GM23338 (cell line): ENCODE measurements around the gene ATAD1. TPM values are rescaled to one million over a fixed set of nuclear protein-coding genes. Genes with fewer than 3 reads are reported as not detected.

Experiments
- ATAC-seq: fragments of 200-7000 bp; cut with Tn5 transposase; 3 replicates; pipeline ENCODE4 v1.9.1; 2020
- DNase-seq: peaks from one replicate; pipeline ENCODE4 v3.0.0-alpha.2; 2015; ENCODE audit warnings: low spot score
- H2AFZ ChIP-seq: fragments of 200-600 bp; sonication (generic); 2 replicates; pipeline ENCODE4 v1.8.0; 2016; ENCODE audit warnings: antibody characterized with exemption, mild to moderate bottlenecking, moderate library complexity
- H3F3A ChIP-seq: fragments of 200-600 bp; sonication (generic); replicated peaks from 2 replicates; pipeline ENCODE4 v1.8.0; 2017; ENCODE audit warnings: antibody characterized with exemption, mixed run types, low read depth
- H3K27ac ChIP-seq: fragments of 200-600 bp; sonication (generic); 2 replicates; pipeline ENCODE4 v1.6.1; 2016; ENCODE audit warnings: low read depth
- H3K27me3 ChIP-seq: fragments of 200-600 bp; sonication (generic); 2 replicates; pipeline ENCODE4 v1.8.0; 2016; ENCODE audit warnings: mild to moderate bottlenecking, mixed run types, moderate library complexity; ENCODE audit not compliant: insufficient read depth
- H3K36me3 ChIP-seq: fragments of 200-600 bp; sonication (generic); 2 replicates; pipeline ENCODE4 v1.8.0; 2016; ENCODE audit warnings: mild to moderate bottlenecking; ENCODE audit not compliant: insufficient read depth
- H3K4me1 ChIP-seq: fragments of 200-600 bp; sonication (generic); 2 replicates; pipeline ENCODE4 v1.8.0; 2016; ENCODE audit warnings: mild to moderate bottlenecking, moderate library complexity; ENCODE audit not compliant: insufficient read depth
- H3K4me2 ChIP-seq: fragments of 200-600 bp; sonication (generic); 2 replicates; pipeline ENCODE4 v1.7.1; 2017; ENCODE audit warnings: mixed run types
- H3K4me3 ChIP-seq: fragments of 200-600 bp; sonication (generic); 2 replicates; pipeline ENCODE4 v1.6.1; 2016; ENCODE audit warnings: mixed run types
- H3K79me2 ChIP-seq: fragments of 200-600 bp; sonication (generic); replicated peaks from 2 replicates; pipeline ENCODE4 v1.8.0; 2017; ENCODE audit warnings: mild to moderate bottlenecking; ENCODE audit not compliant: insufficient read depth
- H3K9me2 ChIP-seq: fragments of 200-600 bp; sonication (generic); 2 replicates; pipeline ENCODE4 v1.8.0; 2017; ENCODE audit not compliant: insufficient read depth
- H4K20me1 ChIP-seq: fragments of 200-600 bp; sonication (generic); replicated peaks from 2 replicates; pipeline ENCODE4 v1.8.0; 2017; ENCODE audit warnings: mild to moderate bottlenecking; ENCODE audit not compliant: insufficient read depth
- H3K27ac Mint-ChIP-seq: 2 replicates; pipeline ENCODE4 v1.8.0; 2020; ENCODE audit warnings: inconsistent platforms, mild to moderate bottlenecking, moderate library complexity, mixed read lengths
- H3K27me3 Mint-ChIP-seq: 3 replicates; pipeline ENCODE4 v1.8.0; 2022; ENCODE audit warnings: low read depth, mild to moderate bottlenecking, moderate library complexity, mixed read lengths, inconsistent platforms; ENCODE audit not compliant: insufficient read depth, poor library complexity
- H3K36me3 Mint-ChIP-seq: 3 replicates; pipeline ENCODE4 v1.8.0; 2021; ENCODE audit warnings: low read depth, mild to moderate bottlenecking, inconsistent platforms, moderate library complexity, mixed read lengths
- H3K4me1 Mint-ChIP-seq: 3 replicates; pipeline ENCODE4 v1.8.0; 2020; ENCODE audit warnings: mild to moderate bottlenecking, inconsistent platforms, mixed read lengths
- H3K4me3 Mint-ChIP-seq: 3 replicates; pipeline ENCODE4 v1.8.0; 2021; ENCODE audit warnings: moderate library complexity, mild to moderate bottlenecking, inconsistent platforms, mixed read lengths
- H3K9me3 Mint-ChIP-seq: 3 replicates; pipeline ENCODE4 v1.8.0; 2020; ENCODE audit warnings: moderate library complexity, mild to moderate bottlenecking, inconsistent platforms, mixed read lengths
- CREB1 ChIP-seq: fragments of 250-450 bp; sonication (Bioruptor Pico); IDR thresholded peaks from 2 replicates; pipeline ENCODE4 v1.5.0; 2020; ENCODE audit warnings: low read depth, mild to moderate bottlenecking, moderate library complexity
- ETS1 ChIP-seq: IDR thresholded peaks from 2 replicates; pipeline ENCODE4 v1.6.1; 2016; ENCODE audit warnings: antibody characterized with exemption
- EZH2phosphoT487 ChIP-seq: fragments of 200-600 bp; sonication (generic); IDR thresholded peaks from one replicate; pipeline ENCODE4 v1.8.1; 2018; ENCODE audit warnings: antibody characterized with exemption; ENCODE audit not compliant: unreplicated experiment
- JUNB ChIP-seq: IDR thresholded peaks from one replicate; pipeline ENCODE4 v1.6.1; 2016; ENCODE audit warnings: antibody characterized with exemption; ENCODE audit not compliant: unreplicated experiment
- NANOG ChIP-seq: IDR thresholded peaks from 2 replicates; pipeline ENCODE4 v1.6.1; 2016; ENCODE audit warnings: antibody characterized with exemption, borderline replicate concordance
- POLR2AphosphoS5 ChIP-seq: IDR thresholded peaks from 2 replicates; pipeline ENCODE4 v1.6.1; 2016; ENCODE audit warnings: antibody characterized with exemption, low read depth
- REST ChIP-seq: IDR thresholded peaks from one replicate; pipeline ENCODE4 v1.6.1; 2018; ENCODE audit warnings: antibody characterized with exemption; ENCODE audit not compliant: unreplicated experiment
- ZNF114 ChIP-seq: fragments of 250-450 bp; sonication (Bioruptor Pico); IDR thresholded peaks from 2 replicates; pipeline ENCODE4 v1.5.0; 2020; ENCODE audit warnings: mild to moderate bottlenecking, moderate library complexity
- ZNF331 ChIP-seq: fragments of 250-450 bp; sonication (Bioruptor Pico); IDR thresholded peaks from 2 replicates; pipeline ENCODE4 v1.5.0; 2020; ENCODE audit warnings: low read depth, mild to moderate bottlenecking, moderate library complexity
- ZNF462 ChIP-seq: fragments of 250-450 bp; sonication (Bioruptor Pico); IDR thresholded peaks from 2 replicates; pipeline ENCODE4 v1.5.0; 2020; ENCODE audit warnings: mild to moderate bottlenecking, moderate library complexity
- polyA plus RNA-seq: library from polyadenylated mRNA; unstranded; fragments of >200 nt; fragmentation: Nextera tagmentation; extraction: Ambion mirVana; gene quantifications from 2 replicates; pipeline ENCODE4 v1.2.1, GENCODE V29; 2016
- total RNA-seq: library from RNA; depleted of rRNA; stranded (reverse); fragments of >200 nt; shearing (Covaris generic); gene quantifications from 2 replicates; pipeline ENCODE4 v1.2.3, GENCODE V29; 2014

ATAD1 gene
- total and polyA plus RNA-seq, 2 experiments from 2014 or later, result 30.3 to 49.6 TPM

GRCh38 chr10:87861953-87862678 is 44.1 kb upstream of the ATAD1 start:
- H3K27ac Mint-ChIP-seq, result peak overlapping the region; percentile 98

More at GRCh38 chr10:87861953-87862678, 44.1 kb upstream of the ATAD1 start:
- Mint-ChIP-seq H3K27me3 (peaks cover 10% of the 10 kb centered on the region), H3K4me1 (peaks cover 24% of the 10 kb centered on the region), H3K9me3 (peaks cover 5% of the 10 kb centered on the region), H3K4me3 (peak overlapping the region; percentile 95), H3K36me3 (peaks cover 9% of the 10 kb centered on the region; the same call in 2 of the 3 replicates)
- DNase-seq (peak; percentile 100), ATAC-seq (peak; percentile 57)
- peak; percentile 68 for TF ChIP-seq JUNB
- 0 out of 2 replicates have a peak, but pooled peaks have one; percentile 64 for TF ChIP-seq ZNF114 (CRISPR knock-in tag)
- no peak for TF ChIP-seq ETS1
- TF ChIP-seq REST, result peak; percentile 21
- peak; percentile 84 for TF ChIP-seq CREB1 (CRISPR knock-in tag)
- TF ChIP-seq POLR2AphosphoS5, result peak; percentile 95
- no peak for TF ChIP-seq ZNF331 (CRISPR knock-in tag)
- no peak for TF ChIP-seq NANOG
- TF ChIP-seq EZH2phosphoT487, result no peak
- peak; percentile 18; the same call in 1 of the 2 replicates for TF ChIP-seq ZNF462 (CRISPR knock-in tag)
- Histone ChIP-seq H3K9me2 (no peaks in the 10 kb centered on the region), H3K27ac (peak overlapping the region; percentile 97), H4K20me1 (peaks cover 27% of the 10 kb centered on the region), H3K36me3 (no peaks in the 10 kb centered on the region), H3F3A (peaks cover 7% of the 10 kb centered on the region; the same call in 1 of the 2 replicates), H3K79me2 (peaks cover 30% of the 10 kb centered on the region), H3K4me3 (peak overlapping the region; percentile 87), H3K4me1 (peaks cover 25% of the 10 kb centered on the region), H3K4me2 (peak overlapping the region; percentile 84), H2AFZ (peak overlapping the region; percentile 60), H3K27me3 (no peaks in the 10 kb centered on the region)
